GM12801 (cell line): ENCODE data around the gene ENDOV.

Experiments
- TF ChIP-seq, protein P1 (sequence below): IDR thresholded peaks from one replicate; pipeline ENCODE4 v1.5.1; 2011; ENCODE audit warnings: control low read depth; ENCODE audit not compliant: insufficient read length; ENCODE audit errors: extremely low read depth

Gene ENDOV

DNA sequence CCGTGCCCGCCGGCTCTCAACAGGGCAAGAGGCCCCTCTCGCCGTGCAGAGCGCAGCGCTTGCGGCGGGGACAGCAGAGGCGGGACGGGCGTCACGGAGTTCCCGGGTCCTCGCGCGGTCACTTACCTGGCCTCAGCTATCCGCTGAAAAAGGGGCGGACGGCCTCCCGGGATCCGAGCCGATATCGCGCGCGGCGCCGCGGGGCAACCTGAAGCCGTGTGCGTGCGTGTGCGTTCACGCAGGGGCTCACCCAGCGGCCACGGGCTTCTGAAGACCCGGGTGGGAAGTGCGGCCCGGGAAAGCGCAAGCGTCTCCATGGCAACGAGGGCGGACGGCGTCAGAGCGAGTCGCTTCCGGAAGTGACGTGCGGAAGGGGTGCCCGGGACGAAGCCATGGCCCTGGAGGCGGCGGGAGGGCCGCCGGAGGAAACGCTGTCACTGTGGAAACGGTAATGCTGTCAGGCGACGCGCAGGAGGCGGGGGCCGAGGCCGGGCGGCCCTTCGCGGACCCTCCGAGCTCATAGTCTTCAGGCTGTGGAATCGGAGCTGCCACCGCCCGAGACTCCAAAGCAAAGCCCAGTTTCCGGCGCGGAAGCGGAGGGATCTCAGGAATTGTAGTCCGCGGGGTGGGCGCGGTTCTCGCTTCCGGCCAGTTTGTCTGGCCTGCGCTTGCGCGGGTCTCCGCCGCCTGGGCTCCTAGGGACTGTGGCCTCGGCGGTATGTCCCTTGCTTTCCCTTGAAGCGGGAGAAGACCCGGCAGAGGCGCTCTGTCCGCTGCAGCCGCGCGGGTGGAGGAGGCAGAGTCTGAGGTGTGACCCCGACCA is at the start of gene ENDOV:
TSS of gene ENDOV (plus strand) at position 365 of the 823 bp plus-strand sequence. CDS start at position 393, 28 bp downstream.
- TF ChIP-seq, protein P1, sequence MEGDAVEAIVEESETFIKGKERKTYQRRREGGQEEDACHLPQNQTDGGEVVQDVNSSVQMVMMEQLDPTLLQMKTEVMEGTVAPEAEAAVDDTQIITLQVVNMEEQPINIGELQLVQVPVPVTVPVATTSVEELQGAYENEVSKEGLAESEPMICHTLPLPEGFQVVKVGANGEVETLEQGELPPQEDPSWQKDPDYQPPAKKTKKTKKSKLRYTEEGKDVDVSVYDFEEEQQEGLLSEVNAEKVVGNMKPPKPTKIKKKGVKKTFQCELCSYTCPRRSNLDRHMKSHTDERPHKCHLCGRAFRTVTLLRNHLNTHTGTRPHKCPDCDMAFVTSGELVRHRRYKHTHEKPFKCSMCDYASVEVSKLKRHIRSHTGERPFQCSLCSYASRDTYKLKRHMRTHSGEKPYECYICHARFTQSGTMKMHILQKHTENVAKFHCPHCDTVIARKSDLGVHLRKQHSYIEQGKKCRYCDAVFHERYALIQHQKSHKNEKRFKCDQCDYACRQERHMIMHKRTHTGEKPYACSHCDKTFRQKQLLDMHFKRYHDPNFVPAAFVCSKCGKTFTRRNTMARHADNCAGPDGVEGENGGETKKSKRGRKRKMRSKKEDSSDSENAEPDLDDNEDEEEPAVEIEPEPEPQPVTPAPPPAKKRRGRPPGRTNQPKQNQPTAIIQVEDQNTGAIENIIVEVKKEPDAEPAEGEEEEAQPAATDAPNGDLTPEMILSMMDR = no peak

DNA sequence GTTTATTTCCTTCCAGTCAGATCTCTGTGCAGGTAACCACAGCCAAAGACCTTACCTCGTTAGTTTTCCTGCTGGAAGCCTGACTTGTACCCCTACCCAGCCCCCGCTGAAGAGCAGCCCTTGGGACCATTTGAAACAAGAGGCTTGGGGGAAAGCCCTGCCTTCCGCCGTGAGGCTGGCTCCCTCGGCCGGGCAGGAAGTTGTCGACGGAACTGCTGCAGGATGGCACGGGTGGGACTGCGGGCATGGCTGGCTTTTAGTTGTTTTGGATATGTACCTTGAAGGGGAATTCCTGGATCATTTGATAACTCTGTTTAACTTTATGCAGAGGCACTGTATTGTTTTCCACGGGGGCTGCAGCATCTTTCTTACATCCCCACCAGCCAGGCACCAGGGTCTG is 49.0 kb upstream of the ENDOV start:
- TF ChIP-seq, protein P1 = no peak

DNA sequence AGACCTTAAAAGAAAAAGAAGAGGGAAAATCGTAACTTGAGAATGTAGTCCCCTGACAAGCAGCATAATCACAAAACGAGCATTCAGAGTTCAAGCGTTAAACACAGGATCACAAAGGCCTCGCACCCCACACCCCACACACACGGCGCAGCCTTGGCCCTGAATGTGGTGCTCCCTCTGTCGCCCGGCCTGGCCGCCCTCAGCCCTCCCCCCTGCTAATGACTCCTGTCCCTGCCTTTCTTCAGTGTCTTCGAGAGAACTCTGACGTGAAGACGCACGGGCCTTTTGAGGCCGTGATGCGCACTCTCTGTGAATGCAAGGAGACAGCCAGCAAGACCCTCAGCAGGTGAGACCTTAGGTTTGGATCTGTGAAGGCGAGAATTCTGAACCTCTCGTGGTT is 47.5 kb upstream of the ENDOV start:
- TF ChIP-seq, protein P1 = no peak

GRCh38 chr17:80371196-80371595 is 43.8 kb upstream of the ENDOV start:
- TF ChIP-seq, protein P1 = no peak

GRCh38 chr17:80372456-80372855 is 42.5 kb upstream of the ENDOV start:
- TF ChIP-seq, protein P1 = no peak

DNA sequence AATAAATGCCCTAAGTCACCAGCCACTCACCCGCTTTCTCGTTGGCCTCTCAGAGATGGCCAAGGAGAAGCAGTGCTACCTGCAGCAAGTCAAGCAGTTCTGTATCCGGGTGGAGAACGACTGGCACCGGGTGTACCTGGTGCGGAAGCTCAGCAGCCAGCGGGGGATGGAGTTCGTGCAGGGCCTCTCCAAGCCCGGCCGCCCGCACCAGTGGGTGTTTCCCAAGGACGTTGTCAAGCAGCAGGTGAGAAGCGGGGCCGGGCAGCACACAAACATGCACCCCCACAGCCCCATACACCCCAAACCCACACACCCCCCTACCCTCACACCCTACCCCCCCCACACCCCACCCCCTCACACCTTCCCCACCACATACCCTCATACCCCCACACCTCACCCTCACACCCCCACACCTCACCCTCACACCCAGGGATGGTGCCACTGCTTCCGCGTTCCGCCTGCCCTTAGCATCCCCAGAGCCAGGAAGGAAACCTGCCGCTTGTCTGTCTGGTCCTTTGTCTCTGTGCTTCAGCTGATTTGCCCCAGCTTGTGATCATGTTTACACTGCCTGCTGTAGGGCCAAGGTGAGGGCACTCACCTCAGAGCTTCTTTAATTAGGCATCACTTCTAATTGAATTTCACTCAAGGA is 41.9 kb upstream of the ENDOV start:
- TF ChIP-seq, protein P1 = no peak

DNA sequence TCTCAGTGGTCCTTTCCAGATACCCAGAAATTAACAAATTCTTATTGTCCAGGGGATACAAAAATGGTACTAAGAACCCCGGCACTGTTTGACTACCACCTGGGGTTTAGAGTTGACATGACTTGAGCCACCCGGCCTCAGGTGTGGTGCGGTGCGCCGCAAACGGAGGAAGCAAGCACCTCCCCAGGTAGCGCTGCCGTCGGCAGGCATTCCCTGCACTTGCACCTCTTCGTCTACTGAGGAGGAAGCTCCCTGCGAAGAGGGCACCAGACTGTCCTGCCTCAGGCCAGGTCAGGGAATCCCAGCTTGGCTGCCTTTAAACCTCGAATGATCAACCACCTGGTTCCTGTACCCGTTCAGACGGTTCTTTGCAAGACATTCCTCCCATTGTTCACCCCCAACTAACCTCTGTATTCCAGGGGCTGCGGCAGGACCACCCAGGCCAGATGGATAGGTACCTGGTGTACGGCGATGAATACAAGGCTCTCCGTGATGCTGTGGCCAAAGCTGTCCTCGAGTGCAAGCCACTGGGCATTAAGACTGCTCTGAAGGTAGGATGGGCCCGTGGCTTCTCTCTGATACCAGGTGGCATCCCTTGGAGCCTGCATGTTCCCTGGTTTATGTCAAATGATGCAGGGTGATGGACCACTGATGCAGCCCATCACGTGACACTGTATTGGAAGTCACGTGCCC is 40.8 kb upstream of the ENDOV start:
- TF ChIP-seq, protein P1 = no peak
